HEK293 (cell line): Measurements from ENCODE around the gene ADAMTS14.

Experiments
- ZNF354C ChIP-seq: fragments of 450-650 bp; formaldehyde crosslinking; IDR thresholded peaks from 2 replicates; pipeline ENCODE4 v1.5.1; 2016; ENCODE audit warnings: missing biosample characterization, missing genetic modification characterization, low read depth, borderline replicate concordance
- TF ChIP-seq, protein P1 (sequence below): fragments of 450-650 bp; formaldehyde crosslinking; IDR thresholded peaks from 2 replicates; pipeline ENCODE4 v1.5.1; 2016; ENCODE audit warnings: missing biosample characterization, missing genetic modification characterization
- TF ChIP-seq, protein P2 (sequence below): fragments of 450-650 bp; formaldehyde crosslinking; IDR thresholded peaks from 2 replicates; pipeline ENCODE4 v1.5.1; 2016; ENCODE audit warnings: missing biosample characterization, missing genetic modification characterization
- TF ChIP-seq, protein P3 (sequence below): fragments of 450-650 bp; formaldehyde crosslinking; IDR thresholded peaks from 2 replicates; pipeline ENCODE4 v1.5.1; 2016; ENCODE audit warnings: missing biosample characterization, missing genetic modification characterization

DNA sequence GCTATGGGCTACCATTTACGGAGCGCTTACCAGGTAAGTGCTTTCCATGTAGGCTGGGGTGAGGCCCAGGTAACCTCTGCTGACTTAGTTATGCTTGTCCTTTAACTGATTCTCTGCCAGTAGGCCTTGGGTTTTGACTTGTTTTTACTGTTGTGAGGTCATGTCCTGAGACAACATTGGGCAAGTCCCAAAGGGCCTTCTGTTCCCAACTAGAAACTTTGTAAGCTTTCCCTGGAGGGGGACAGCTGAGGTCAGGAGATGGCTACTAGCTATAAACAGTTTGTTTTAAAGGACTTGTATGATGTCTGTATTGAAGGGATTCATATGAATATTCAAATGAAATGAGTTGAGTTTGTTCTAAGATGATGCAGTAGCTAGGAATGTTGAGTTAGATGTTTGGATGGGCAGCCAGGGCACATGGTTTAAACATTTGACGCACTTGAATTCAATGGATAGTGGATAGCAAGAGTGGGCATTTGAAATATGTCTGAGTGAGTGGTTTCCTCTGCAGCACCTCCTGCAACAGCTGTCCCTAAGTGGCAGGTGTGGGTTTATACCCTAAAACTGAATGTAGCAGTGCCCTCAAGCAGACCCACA is 133.4 kb downstream of the ADAMTS14 start:
- TF ChIP-seq, protein P1, sequence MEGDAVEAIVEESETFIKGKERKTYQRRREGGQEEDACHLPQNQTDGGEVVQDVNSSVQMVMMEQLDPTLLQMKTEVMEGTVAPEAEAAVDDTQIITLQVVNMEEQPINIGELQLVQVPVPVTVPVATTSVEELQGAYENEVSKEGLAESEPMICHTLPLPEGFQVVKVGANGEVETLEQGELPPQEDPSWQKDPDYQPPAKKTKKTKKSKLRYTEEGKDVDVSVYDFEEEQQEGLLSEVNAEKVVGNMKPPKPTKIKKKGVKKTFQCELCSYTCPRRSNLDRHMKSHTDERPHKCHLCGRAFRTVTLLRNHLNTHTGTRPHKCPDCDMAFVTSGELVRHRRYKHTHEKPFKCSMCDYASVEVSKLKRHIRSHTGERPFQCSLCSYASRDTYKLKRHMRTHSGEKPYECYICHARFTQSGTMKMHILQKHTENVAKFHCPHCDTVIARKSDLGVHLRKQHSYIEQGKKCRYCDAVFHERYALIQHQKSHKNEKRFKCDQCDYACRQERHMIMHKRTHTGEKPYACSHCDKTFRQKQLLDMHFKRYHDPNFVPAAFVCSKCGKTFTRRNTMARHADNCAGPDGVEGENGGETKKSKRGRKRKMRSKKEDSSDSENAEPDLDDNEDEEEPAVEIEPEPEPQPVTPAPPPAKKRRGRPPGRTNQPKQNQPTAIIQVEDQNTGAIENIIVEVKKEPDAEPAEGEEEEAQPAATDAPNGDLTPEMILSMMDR (tag by site-specific recombination): no peak
- TF ChIP-seq ZNF354C (tag by site-specific recombination): no peak
- TF ChIP-seq, protein P2, sequence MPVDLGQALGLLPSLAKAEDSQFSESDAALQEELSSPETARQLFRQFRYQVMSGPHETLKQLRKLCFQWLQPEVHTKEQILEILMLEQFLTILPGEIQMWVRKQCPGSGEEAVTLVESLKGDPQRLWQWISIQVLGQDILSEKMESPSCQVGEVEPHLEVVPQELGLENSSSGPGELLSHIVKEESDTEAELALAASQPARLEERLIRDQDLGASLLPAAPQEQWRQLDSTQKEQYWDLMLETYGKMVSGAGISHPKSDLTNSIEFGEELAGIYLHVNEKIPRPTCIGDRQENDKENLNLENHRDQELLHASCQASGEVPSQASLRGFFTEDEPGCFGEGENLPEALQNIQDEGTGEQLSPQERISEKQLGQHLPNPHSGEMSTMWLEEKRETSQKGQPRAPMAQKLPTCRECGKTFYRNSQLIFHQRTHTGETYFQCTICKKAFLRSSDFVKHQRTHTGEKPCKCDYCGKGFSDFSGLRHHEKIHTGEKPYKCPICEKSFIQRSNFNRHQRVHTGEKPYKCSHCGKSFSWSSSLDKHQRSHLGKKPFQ (tag by site-specific recombination): no peak
- TF ChIP-seq, protein P3, sequence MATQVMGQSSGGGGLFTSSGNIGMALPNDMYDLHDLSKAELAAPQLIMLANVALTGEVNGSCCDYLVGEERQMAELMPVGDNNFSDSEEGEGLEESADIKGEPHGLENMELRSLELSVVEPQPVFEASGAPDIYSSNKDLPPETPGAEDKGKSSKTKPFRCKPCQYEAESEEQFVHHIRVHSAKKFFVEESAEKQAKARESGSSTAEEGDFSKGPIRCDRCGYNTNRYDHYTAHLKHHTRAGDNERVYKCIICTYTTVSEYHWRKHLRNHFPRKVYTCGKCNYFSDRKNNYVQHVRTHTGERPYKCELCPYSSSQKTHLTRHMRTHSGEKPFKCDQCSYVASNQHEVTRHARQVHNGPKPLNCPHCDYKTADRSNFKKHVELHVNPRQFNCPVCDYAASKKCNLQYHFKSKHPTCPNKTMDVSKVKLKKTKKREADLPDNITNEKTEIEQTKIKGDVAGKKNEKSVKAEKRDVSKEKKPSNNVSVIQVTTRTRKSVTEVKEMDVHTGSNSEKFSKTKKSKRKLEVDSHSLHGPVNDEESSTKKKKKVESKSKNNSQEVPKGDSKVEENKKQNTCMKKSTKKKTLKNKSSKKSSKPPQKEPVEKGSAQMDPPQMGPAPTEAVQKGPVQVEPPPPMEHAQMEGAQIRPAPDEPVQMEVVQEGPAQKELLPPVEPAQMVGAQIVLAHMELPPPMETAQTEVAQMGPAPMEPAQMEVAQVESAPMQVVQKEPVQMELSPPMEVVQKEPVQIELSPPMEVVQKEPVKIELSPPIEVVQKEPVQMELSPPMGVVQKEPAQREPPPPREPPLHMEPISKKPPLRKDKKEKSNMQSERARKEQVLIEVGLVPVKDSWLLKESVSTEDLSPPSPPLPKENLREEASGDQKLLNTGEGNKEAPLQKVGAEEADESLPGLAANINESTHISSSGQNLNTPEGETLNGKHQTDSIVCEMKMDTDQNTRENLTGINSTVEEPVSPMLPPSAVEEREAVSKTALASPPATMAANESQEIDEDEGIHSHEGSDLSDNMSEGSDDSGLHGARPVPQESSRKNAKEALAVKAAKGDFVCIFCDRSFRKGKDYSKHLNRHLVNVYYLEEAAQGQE (tag by site-specific recombination): no peak
